Left lung (tissue), 10 donors: ENCODE measurements around the gene FBXW7. TPM values are rescaled to one million over a fixed set of nuclear protein-coding genes. Genes with fewer than 3 reads are reported as not detected.

Source experiments
- ATAC-seq: fragments of 200-7000 bp; cut with Tn5 transposase; one replicate; pipeline ENCODE4 v1.9.1; 2020; ENCODE audit warnings: moderate library complexity
- DNase-seq, 4 donors: peaks; one replicate each; pipeline ENCODE4 v3.0.0-alpha.2; 2013 to 2020
- H3K27ac ChIP-seq, 2 donors: fragments of 200-600 bp; sonication (generic) in 1 of 2; one replicate each; pipeline versions ENCODE4 v1.5.0 to v1.8.0; 2020 to 2021
- H3K27me3 ChIP-seq, 2 donors: fragments of 200-600 bp; sonication (generic) in 1 of 2; one replicate each; pipeline versions ENCODE4 v1.5.0 to v1.8.0; 2020 to 2021
- H3K36me3 ChIP-seq, 2 donors: fragments of 200-600 bp; sonication (generic) in 1 of 2; one replicate each; pipeline versions ENCODE4 v1.5.0 to v1.8.0; 2020 to 2021
- H3K4me1 ChIP-seq, 2 donors: fragments of 200-600 bp; one replicate each; pipeline ENCODE4 v1.8.0; 2021
- H3K4me3 ChIP-seq, 2 donors: fragments of 200-600 bp; sonication (generic) in 1 of 2; one replicate each; pipeline versions ENCODE4 v1.5.0 to v1.8.0; 2020 to 2021; ENCODE audit warnings: mild to moderate bottlenecking in 1 of 2
- H3K9me3 ChIP-seq, 2 donors: fragments of 200-600 bp; sonication (generic) in 1 of 2; one replicate each; pipeline versions ENCODE4 v1.5.0 to v1.8.0; 2020 to 2021
- intact Hi-C, 2 donors: fragments of 100-400 bp; cut with DNase I; formaldehyde crosslinking; loops; one replicate each; pipeline versions ENCODE4 v1.11.2 to v1.14.2; 2022
- polyA plus RNA-seq, 6 donors: library from polyadenylated mRNA; unstranded; fragments of 120-200 nt; gene quantifications; one replicate each; pipeline ENCODE4 v1.2.1, GENCODE V29; 2013; ENCODE audit not compliant: insufficient read length in 6 of 6
- total RNA-seq, 2 donors: library from RNA; stranded (reverse); fragmentation: NEBNext Ultra II Directional; extraction: Animal tissue kit (Norgen Biotek cat#: 25700); gene quantifications; one replicate each; pipeline ENCODE4 v1.2.1, GENCODE V29; 2021
- TF ChIP-seq, protein P1 (sequence below), 2 donors: fragments of 200-600 bp; sonication (generic) in 1 of 2; IDR thresholded peaks; one replicate each; pipeline versions ENCODE4 v1.5.0 to v1.8.0; 2021; ENCODE audit warnings: antibody characterized with exemption in 2 of 2
- donor health status: DM: no; HTN: yes; CAD: no.
- donor health status: DM: no; HTN: no; CAD: no.

The FBXW7 gene
- total and polyA plus RNA-seq, 8 donors: 29.0 to 39.7 (median 34.7) TPM

DNA sequence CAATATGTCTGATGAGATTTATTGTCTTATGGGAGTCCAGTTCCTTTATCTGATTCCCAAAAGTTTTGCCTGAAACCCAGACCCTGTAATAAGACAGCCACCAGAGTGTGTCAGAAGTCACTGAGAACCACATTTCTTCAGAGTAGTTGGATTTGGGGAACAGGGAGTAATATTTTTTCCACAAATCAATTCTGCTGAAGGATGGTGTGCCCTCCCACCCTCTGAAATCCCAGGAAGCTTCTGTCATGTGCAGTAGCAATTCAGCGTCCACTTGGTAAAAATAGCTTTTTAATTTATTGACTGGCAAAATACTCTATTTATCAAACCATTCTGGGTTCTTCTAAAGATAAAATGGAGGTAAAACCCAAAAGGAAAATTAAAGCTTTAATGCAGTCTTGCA, 229.4 kb downstream of the FBXW7 start:
- no peak for DNase-seq
- TF ChIP-seq, protein P1, sequence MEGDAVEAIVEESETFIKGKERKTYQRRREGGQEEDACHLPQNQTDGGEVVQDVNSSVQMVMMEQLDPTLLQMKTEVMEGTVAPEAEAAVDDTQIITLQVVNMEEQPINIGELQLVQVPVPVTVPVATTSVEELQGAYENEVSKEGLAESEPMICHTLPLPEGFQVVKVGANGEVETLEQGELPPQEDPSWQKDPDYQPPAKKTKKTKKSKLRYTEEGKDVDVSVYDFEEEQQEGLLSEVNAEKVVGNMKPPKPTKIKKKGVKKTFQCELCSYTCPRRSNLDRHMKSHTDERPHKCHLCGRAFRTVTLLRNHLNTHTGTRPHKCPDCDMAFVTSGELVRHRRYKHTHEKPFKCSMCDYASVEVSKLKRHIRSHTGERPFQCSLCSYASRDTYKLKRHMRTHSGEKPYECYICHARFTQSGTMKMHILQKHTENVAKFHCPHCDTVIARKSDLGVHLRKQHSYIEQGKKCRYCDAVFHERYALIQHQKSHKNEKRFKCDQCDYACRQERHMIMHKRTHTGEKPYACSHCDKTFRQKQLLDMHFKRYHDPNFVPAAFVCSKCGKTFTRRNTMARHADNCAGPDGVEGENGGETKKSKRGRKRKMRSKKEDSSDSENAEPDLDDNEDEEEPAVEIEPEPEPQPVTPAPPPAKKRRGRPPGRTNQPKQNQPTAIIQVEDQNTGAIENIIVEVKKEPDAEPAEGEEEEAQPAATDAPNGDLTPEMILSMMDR (IDR thresholded peaks at IDR 0.05): no peak

DNA sequence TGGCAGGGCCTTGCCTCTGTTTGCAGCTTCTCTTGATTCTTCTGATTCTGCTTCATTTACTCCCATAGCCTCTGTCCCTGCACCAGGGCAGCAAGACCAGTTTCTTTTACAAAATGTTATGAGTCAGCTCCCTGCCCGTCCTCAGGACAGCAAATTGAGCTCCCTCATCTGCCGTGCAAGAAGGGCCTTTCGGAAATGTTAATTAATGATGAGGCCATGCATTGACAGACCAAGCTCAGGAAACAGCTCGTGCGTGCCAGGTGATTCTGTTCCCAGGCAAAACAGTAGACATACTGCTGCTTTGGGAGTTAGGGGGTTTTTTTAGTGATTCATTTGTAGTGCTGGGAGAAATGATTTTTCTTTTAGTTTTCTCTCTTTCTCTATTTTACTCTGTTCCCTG, 231.7 kb downstream of the FBXW7 start:
- TF ChIP-seq, protein P1 (IDR thresholded peaks at IDR 0.05): no peak
- no peak overlapping the region for H3K4me3 ChIP-seq
- H3K9me3 ChIP-seq: no peaks in the 10 kb centered on the region
- no peaks in the 10 kb centered on the region for H3K36me3 ChIP-seq
- no peak for ATAC-seq
- H3K27me3 ChIP-seq: no peaks in the 10 kb centered on the region
- intact Hi-C loops: no loop called here
- peaks cover 0 to 3% of the 10 kb centered on the region in 2 donors for H3K4me1 ChIP-seq
- no peak for DNase-seq
- no peak overlapping the region for H3K27ac ChIP-seq

More for the DNA sequence above, 229.4 kb downstream of the FBXW7 start:
- no peak overlapping the region for H3K27ac ChIP-seq
- H3K4me1 ChIP-seq: peaks cover 0 to 3% of the 10 kb centered on the region in 2 donors
- ATAC-seq: no peak
- intact Hi-C loops: no loop called here
- no peak overlapping the region for H3K4me3 ChIP-seq
- no peaks in the 10 kb centered on the region for H3K9me3 ChIP-seq
- H3K36me3 ChIP-seq: no peaks in the 10 kb centered on the region
- no peaks in the 10 kb centered on the region for H3K27me3 ChIP-seq

DNA sequence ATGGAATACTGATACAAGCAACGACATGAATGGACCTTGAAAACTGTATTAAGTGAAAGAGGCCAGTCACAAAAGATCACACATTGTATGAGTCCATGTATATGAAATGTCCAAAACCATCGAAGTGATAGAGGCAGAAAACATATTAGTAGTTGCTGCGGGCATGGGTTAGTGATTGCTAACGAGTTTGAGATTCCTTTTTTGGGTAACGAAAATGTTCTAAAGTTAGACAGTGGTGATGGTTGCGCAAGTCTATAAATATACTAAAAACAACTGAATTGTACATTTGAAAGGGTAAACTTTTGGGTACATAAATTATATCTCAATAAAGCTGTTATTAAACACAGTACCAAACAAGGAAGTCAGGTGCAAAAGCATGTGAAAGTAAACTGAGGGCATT, 234.5 kb downstream of the FBXW7 start:
- TF ChIP-seq, protein P1 (IDR thresholded peaks at IDR 0.05): no peak
- Histone ChIP-seq H3K9me3 (no peaks in the 10 kb centered on the region), H3K4me3 (no peak overlapping the region), H3K36me3 (no peaks in the 10 kb centered on the region), H3K27me3 (no peaks in the 10 kb centered on the region), H3K27ac (no peak overlapping the region), H3K4me1 (no peaks in the 10 kb centered on the region)
- ATAC-seq (no peak), DNase-seq (no peak)
- intact Hi-C loops: no loop called here

DNA sequence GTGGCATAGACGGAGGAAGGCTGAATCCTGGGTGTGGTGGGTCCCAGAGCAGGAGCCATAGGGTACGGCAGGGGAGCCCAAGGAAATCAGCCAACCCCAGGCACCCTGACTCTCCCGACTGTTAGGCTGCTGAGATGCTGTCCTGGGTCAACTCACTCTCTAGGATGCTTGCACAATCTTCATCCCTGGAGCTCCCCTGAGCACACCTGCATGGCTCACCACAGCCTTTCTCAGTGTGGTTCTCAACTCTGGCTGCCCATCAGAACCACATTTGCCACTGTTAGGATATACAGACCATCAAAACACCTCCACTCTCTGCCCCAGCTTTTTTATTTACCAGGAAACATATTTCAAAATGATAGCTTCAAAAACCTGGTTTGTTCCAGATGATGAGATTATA, 236.3 kb downstream of the FBXW7 start:
- no peak overlapping the region for H3K4me3 ChIP-seq
- ATAC-seq (no peak), DNase-seq (no peak)
- intact Hi-C loops: no loop called here
- H3K36me3 ChIP-seq: no peaks in the 10 kb centered on the region
- no peaks in the 10 kb centered on the region for H3K4me1 ChIP-seq
- H3K9me3 ChIP-seq: no peaks in the 10 kb centered on the region
- no peak overlapping the region for H3K27ac ChIP-seq
- TF ChIP-seq, protein P1 (IDR thresholded peaks at IDR 0.05): no peak
- no peaks in the 10 kb centered on the region for H3K27me3 ChIP-seq

DNA sequence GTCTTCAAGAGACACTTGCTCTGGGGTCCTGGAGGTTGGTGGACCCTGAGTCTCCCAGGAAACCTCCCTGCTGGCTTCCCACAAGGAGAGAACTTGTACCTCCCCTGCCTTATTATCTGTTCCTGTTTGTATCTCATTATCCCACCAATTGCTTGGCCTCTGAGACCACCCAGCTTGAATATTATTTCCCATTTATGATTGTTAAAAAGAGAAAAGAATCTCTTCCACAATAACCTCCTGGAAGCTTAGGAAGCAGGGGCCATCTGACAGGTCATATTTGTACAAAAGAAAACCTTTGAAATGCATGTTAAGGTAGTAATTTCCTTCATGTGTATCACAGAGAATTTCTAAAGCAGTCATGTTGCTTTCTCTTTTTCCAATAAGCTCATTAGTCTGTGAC, 239.5 kb downstream of the FBXW7 start:
- H3K4me1 ChIP-seq: no peaks in the 10 kb centered on the region
- H3K27me3 ChIP-seq: no peaks in the 10 kb centered on the region
- intact Hi-C loops: no loop called here
- no peak overlapping the region for H3K4me3 ChIP-seq
- H3K9me3 ChIP-seq: no peaks in the 10 kb centered on the region
- H3K27ac ChIP-seq: no peak overlapping the region
- TF ChIP-seq, protein P1 (IDR thresholded peaks at IDR 0.05): no peak
- DNase-seq (no peak), ATAC-seq (no peak)
- H3K36me3 ChIP-seq: no peaks in the 10 kb centered on the region
